Activated CD4-positive, CD25-positive, alpha-beta regulatory T cell treated with anti-CD3 and anti-CD28 coated beads, Interleukin-2, amount 50 U/mL, for 24 hours (primary cell): ENCODE data around the gene ZNF454.

Experiments
- ATAC-seq, 2 donors: fragments of 150-1000 bp; cut with Tn5 transposase; one replicate each; pipeline ENCODE4 v1.10.0; 2021; ENCODE audit warnings: mild to moderate bottlenecking in 1 of 2, moderate library complexity in 1 of 2

The ZNF454 gene

GRCh38 chr5:178993955-178994579, 53.1 kb downstream of the ZNF454 start:
- no peak for ATAC-seq

DNA sequence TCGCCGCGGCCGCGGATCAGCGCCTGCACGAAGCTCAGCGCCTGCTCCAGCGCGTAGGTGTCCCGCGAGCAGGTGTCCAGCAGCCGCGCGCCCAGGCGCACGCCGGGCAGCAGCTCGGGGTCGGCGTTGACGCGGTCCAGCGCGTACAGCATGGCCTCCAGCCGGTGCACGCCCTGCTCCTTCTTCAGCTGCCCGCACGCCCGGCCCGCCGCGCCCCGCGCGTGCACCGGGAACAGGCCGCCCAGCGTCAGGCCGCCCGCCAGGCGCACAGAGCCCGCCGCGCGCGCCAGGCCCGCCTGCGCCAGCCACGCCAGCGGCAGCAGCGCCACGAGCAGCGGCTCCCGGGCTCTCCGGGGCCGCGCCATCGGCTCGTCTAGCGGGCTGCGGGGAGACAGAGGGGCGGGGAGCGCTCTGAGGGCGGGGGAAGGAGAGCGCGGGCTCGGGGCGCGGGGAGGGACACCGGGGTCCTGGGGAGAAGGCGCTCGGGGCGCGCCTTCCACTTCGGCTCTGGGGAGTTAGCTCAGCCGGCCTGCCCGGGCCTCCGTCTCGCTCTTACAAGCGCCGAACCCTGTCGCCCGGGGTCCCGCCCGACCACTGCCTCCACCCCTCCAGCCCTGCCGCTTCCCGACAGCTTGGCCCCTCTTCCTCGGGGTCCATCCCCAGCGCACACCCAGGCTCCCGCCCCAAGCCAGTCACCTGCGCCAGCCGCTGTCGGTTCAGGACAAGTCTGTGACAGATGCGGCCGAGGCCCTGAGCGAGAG, 53.8 kb downstream of the ZNF454 start, which contains the start of gene GRM6:
TSS of gene GRM6 (minus strand) at position 741 of the 761 bp plus-strand sequence. CDS start at position 365, 376 bp downstream.
- no peak for ATAC-seq

DNA sequence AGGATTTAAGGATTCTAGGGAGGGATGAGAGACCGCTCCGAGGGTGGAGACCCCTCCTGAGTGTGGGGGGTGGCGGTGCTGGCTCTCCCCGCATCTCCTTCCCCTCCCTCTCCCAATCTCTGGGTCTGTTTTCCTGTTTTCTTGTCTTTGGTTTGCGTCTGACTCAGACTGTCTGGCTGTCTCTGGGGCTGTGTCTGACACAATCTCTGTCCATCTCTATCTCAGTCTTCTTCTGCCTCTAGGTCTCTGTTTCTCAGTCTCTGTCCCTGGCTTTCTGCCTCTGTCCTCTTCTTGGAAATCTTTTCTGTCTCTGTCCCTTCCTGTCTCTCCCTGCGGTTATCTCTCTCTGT, 54.3 kb downstream of the ZNF454 start:
- ATAC-seq: no peak

DNA sequence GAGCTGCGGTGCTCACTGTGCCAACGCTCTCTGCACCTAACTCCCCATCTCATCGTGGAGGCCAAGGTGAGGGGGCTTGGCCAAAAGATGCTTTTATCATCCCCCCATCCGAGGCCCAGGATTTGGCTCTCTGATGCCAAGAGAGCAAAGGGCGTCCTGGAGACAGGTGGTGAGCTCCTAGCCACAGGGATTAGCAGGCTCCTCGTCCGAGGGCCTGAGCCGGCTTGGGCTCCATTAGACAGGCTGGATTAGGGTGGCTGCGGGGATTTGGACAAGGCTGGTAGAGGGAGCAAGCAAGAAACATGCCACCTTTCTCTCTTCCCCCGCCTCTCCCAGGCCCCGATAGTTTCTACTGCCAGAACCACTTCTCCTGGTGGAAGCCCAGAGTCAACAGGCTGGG, 55.2 kb downstream of the ZNF454 start:
- no peak for ATAC-seq

DNA sequence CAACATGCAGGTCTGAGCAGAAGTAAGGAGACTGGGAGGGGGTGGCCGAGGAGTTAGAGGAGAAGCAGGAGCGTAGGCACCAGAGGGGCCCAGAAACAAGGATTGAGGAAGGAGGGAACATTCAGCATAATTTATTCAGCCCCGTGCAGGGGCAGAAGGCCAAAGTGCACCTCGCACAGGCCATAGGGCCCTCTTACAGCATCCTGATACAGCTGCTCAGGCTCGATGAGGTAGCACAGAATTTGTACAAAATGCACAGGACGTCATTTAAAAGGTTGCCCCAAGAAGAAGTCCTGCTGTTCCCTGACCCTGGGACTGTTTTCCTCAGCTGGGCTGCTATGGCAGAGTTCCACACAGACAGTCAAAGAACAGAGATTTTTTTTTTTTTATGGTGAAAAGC, 56.2 kb downstream of the ZNF454 start:
- no peak for ATAC-seq

GRCh38 chr5:178998441-178998840, 57.4 kb downstream of the ZNF454 start:
- no peak for ATAC-seq

- no peak for ATAC-seq
Observed at GRCh38 chr5:179006564-179006963, 65.6 kb downstream of the ZNF454 start.

DNA sequence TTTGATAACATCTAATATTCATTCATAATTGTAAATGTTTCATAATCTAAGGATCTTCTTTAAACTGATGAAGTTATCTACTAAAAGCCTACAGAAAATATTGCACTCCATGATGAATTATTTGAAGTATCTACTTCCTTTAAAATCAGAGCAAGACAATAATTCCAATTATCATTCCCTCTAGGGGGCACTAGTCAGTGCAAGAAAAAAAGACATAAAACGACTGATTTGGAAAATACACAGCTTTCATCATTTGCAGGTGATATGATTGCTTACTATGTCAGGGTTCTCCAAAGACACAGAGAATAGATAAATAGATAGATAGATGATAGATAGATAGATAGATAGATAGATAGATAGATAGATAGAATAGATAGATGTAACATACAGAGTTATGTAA, 67.7 kb downstream of the ZNF454 start:
- ATAC-seq: no peak
